RKO (cell line): ENCODE data around the gene ELMOD3.
"Not testable (repeated sequence)": the region's sequence is repeated elsewhere in the genome, so short reads cannot be mapped to it uniquely, and the experiment has no call there.

Experiments
- DNase-seq: peaks from one replicate; pipeline ENCODE4 v3.0.0-alpha.2; 2016; ENCODE audit warnings: low spot score

Gene ELMOD3

GRCh38 chr2:85376291-85377065, 21.9 kb downstream of the ELMOD3 start:
- DNase-seq = no peak

GRCh38 chr2:85377083-85377482, 22.5 kb downstream of the ELMOD3 start:
- DNase-seq = no peak

GRCh38 chr2:85378257-85378656, 23.7 kb downstream of the ELMOD3 start:
- no peak for DNase-seq

GRCh38 chr2:85380048-85380447, 25.5 kb downstream of the ELMOD3 start:
- DNase-seq = no peak

- DNase-seq = not testable (repeated sequence)
Measured at GRCh38 chr2:85383151-85383550, 28.6 kb downstream of the ELMOD3 start.

- no peak for DNase-seq
Measured at GRCh38 chr2:85383850-85384249, 29.3 kb downstream of the ELMOD3 start.

GRCh38 chr2:85385746-85386145, 31.2 kb downstream of the ELMOD3 start:
- DNase-seq = no peak

GRCh38 chr2:85387754-85388153, 33.2 kb downstream of the ELMOD3 start:
- no peak for DNase-seq

GRCh38 chr2:85388878-85389538, 34.4 kb downstream of the ELMOD3 start:
- DNase-seq = no peak

- DNase-seq = no peak
Measured at GRCh38 chr2:85390941-85391669, 36.5 kb downstream of the ELMOD3 start.

- DNase-seq = no peak
Measured at GRCh38 chr2:85393836-85394235, 39.3 kb downstream of the ELMOD3 start.

- DNase-seq = no peak
Measured at GRCh38 chr2:85394261-85394681, 39.7 kb downstream of the ELMOD3 start.

- DNase-seq = no peak
Measured at GRCh38 chr2:85394976-85395375, 40.4 kb downstream of the ELMOD3 start.

GRCh38 chr2:85395912-85396475, 41.4 kb downstream of the ELMOD3 start:
- DNase-seq = no peak

GRCh38 chr2:85396531-85397470, 42.2 kb downstream of the ELMOD3 start:
- DNase-seq = no peak

- DNase-seq = no peak
Measured at GRCh38 chr2:85397925-85398331, 43.4 kb downstream of the ELMOD3 start.

- DNase-seq = no peak
Measured at GRCh38 chr2:85398426-85399182, 44.0 kb downstream of the ELMOD3 start.

GRCh38 chr2:85399183-85399455, 44.5 kb downstream of the ELMOD3 start:
- DNase-seq = no peak

- DNase-seq = no peak
Measured at GRCh38 chr2:85400023-85400422, 45.5 kb downstream of the ELMOD3 start.

- DNase-seq = no peak
Measured at GRCh38 chr2:85400541-85401463, 46.2 kb downstream of the ELMOD3 start.
